ENCODE results near the gene B4GALT2.

GRCh38 chr1:43977376-43978263 is 1.4 kb upstream of the B4GALT2 start:
- TF ChIP-seq ZNF274 (IDR thresholded peaks at IDR 0.05; ENCODE audit: low read depth, low read length): no peak
- TF ChIP-seq SUZ12 (IDR thresholded peaks at IDR 0.05; ENCODE audit: extremely low read depth, insufficient read depth, insufficient read length): no peak
- TF ChIP-seq YY1 (IDR thresholded peaks at IDR 0.05; ENCODE audit: insufficient read depth, insufficient read length): no peak

Measured in NT2/D1 (cell line).